IPS-NIHi7 (cell line): ENCODE measurements around the gene B2M.
"Not testable (repeated sequence)": the region's sequence is repeated elsewhere in the genome, so short reads cannot be mapped to it uniquely, and the experiment has no call there.

ENCODE experiments used
- DNase-seq: peaks from one replicate; pipeline ENCODE4 v3.0.0; 2012; ENCODE audit warnings: mixed read lengths; ENCODE audit errors: extremely low spot score

The B2M gene

GRCh38 chr15:44726136-44726535, 14.8 kb downstream of the B2M start:
- no peak for DNase-seq

GRCh38 chr15:44726568-44727484, 15.5 kb downstream of the B2M start:
- DNase-seq, result peak; percentile 45

GRCh38 chr15:44727485-44728231, 16.3 kb downstream of the B2M start:
- DNase-seq, result no peak

- DNase-seq, result not testable (repeated sequence)
Measured at GRCh38 chr15:44728232-44728575, 16.9 kb downstream of the B2M start.

DNA sequence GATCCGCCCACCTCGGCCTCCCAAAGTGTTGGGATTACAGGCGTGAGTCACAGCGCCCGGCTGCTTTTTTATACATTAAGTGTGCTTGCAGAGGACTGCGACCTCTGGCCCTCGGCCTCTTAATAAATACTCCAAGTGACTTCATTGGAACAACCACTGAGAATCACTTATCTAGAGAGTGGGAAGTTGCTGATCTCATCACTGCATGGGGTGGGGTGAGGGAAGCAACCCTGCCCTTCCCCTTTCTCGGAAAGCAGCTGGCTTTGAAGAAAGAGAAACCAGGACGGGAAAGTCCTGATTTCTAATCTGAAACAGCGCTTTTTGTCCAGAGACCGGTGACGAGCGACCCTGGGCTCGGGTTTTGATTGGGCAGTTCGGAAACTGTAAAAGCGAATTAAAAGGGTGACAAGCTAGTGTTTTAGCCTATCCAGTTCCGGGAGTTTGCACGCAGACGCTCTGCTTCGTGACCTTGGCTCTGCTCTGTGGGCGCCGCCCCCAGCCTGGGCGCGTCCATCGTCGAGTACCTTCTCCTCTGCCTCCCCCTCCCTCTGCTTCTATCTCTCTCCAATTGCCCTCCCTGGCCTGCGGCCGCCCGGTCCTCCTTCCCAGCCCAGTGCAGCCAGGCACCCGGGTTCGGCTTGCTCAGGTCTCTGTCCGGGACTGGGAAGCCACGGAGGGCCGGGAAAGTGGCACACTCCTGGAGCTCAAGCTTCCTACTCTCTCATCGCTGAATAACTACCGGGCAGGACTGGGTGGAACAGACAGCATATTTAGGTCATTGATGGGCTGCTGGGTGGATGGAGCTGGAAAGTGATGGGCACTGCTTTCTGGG, 17.5 kb downstream of the B2M start:
- DNase-seq, result peak; percentile 88

DNA sequence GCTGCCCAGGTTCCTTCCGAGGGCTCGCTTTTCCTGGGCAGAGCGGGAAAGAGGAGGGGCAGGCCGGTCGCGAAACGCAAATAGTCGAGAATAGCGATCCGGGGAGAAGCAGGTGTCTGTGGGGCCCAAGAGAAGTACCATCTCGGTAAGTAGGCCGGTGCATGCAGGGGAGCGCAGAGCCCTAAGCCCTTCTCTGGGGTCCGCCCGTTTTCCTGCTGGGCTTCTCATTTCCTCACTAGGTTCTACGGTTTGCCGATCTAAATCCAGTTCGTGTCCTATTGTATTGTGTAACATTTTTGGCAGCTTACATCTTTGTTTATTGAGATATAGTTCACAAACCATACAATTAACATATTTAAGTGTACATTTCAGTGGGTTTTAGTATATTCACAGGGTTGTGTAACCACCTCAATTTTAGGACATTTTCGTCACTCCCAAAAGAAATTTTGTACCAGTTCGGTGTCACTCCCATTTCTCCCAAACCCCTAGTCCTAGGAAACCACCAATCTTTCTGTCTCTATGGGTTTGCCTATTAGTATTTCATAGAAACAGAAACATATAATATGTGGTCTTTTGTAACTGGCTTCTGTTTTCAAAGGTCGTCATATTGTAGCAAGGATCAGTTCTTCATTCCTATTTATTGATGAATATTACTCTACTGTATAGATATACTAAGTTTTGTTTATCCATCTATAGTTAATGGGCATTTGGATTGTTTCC, 18.3 kb downstream of the B2M start:
- DNase-seq, result peak; percentile 27

GRCh38 chr15:44734839-44735481, 23.6 kb downstream of the B2M start:
- DNase-seq, result no peak

- no peak for DNase-seq
Measured at GRCh38 chr15:44735482-44736180, 24.3 kb downstream of the B2M start.

DNA sequence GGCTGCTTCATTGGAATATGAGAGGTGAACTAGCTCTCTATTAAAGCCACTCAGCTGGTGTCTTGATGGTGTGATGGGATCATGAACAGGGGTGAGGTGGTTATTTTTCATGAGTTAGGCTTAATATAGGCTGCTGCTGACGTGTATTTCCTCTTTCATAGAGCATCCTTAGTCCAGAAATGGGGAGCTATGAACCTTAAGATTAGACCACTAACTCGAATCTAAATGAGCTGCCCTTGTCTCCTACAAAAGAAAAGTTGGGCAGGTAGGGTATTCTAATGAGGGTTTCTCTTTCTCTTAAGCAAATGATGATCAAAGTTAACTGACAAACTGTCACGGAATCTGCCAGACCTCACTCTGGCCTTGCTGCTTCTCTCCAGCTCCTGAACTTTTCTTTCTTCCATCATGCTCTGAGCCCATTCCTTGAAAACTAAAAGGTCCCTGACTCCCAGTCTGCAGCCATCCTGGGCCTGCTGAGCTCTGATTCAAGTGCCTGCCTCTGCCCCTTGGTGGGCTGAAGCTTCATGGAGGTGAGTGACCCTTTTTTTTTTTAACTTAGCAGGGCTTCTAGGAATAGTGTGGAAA, 25.0 kb downstream of the B2M start, which contains the start of gene TRIM69:
TSS of gene TRIM69 (plus strand) at position 348 of the 585 bp plus-strand sequence. CDS start at position 525, 177 bp downstream.
- no peak for DNase-seq

- DNase-seq, result peak; percentile 22
Measured at GRCh38 chr15:44738340-44738984, 27.1 kb downstream of the B2M start.

GRCh38 chr15:44739222-44739847, 28.0 kb downstream of the B2M start:
- DNase-seq, result not testable (repeated sequence)

DNA sequence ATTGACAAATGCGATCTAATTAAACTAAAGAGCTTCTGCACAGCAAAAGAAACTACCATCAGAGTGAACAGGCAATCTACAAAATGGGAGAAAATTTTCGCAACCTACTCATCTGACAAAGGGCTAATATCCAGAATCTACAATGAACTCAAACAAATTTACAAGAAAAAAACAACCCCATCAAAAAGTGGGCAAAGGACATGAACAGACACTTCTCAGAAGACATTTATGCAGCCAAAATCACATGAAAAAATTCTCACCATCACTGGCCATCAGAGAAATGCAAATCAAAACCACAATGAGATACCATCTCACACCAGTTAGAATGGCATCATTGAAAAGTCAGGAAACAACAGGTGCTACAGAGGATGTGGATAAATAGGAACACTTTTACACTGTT, 32.1 kb downstream of the B2M start:
- not testable (repeated sequence) for DNase-seq

- DNase-seq, result no peak
Measured at GRCh38 chr15:44753345-44753744, 42.0 kb downstream of the B2M start.

- DNase-seq, result no peak
Measured at GRCh38 chr15:44763187-44763586, 51.9 kb downstream of the B2M start.

DNA sequence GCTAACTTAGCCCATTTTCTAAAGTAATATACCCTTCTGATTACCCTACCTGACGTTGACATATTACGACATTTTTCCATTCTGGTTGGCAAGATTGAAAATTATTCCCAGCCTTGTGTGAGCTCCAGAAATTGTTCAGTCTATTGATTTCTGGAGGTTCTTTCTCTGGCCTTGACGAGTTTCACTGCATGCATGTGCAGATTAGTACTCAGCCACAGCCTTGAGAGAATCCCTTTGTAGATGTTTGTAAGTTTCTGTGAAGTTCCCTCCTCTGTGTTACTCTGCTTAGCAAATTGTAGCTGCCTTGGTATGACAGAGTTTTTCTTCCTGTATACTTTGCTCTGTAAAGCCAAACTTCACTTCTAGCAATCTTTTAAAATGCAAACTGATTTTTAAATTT, 52.5 kb downstream of the B2M start:
- DNase-seq, result no peak

GRCh38 chr15:44765036-44765435, 53.7 kb downstream of the B2M start:
- DNase-seq, result no peak
